Progenitor cell of endocrine pancreas (in vitro differentiated cells): Measurements from ENCODE around the gene B3GAT1. TPM values are rescaled to one million over a fixed set of nuclear protein-coding genes. Genes with fewer than 3 reads are reported as not detected.

Experiments
- DNase-seq: peaks from one replicate; pipeline ENCODE4 v3.0.0; 2021; ENCODE audit warnings: low spot score; ENCODE audit not compliant: unreplicated experiment
- H3K27ac Mint-ChIP-seq: 2 replicates; pipeline ENCODE4 v1.8.0; 2021; ENCODE audit warnings: mild to moderate bottlenecking, moderate library complexity, mixed read lengths
- H3K27me3 Mint-ChIP-seq: 2 replicates; pipeline ENCODE4 v1.8.0; 2021; ENCODE audit warnings: mixed read lengths
- H3K36me3 Mint-ChIP-seq: 2 replicates; pipeline ENCODE4 v1.8.0; 2022; ENCODE audit warnings: mixed read lengths; ENCODE audit not compliant: insufficient read depth
- H3K4me1 Mint-ChIP-seq: 2 replicates; pipeline ENCODE4 v1.8.0; 2021; ENCODE audit warnings: low read depth, mixed read lengths
- H3K4me3 Mint-ChIP-seq: 2 replicates; pipeline ENCODE4 v1.8.0; 2021; ENCODE audit warnings: low read depth, mild to moderate bottlenecking, moderate library complexity, mixed read lengths
- H3K9me3 Mint-ChIP-seq: 2 replicates; pipeline ENCODE4 v1.8.0; 2021; ENCODE audit warnings: low read depth, mixed read lengths
- total RNA-seq: library from RNA; stranded (reverse); gene quantifications from 2 replicates; pipeline ENCODE4 v1.2.1, GENCODE V29; 2021
- TF ChIP-seq, protein P1 (sequence below): fragments of 200-600 bp; sonication (generic); IDR thresholded peaks from one replicate; pipeline ENCODE4 v1.5.0; 2021; ENCODE audit warnings: antibody characterized with exemption, mild to moderate bottlenecking; ENCODE audit not compliant: unreplicated experiment

Gene B3GAT1
- total RNA-seq, 1 donor from 2014 or later = 5.1 TPM

DNA sequence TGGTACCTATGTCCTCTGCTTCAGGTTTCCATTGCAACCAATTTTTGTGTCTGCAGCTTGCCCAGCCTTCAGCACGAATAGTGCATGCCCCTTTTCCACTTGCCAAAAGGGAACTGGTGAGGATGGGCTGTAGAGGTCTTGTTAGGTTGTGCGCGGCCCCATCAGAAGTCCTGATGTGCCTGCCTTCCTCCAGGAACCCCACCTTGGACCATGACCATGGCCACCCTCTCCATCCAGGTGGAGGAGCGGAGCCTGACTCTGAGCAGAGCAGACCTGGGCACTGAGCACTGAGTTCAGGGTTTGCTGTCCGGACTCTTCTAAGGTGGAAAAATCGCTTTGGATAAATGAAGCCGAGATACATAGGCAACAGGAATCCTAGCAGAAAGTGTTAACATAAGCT lies 73.4 kb downstream of the B3GAT1 start:
- TF ChIP-seq, protein P1, sequence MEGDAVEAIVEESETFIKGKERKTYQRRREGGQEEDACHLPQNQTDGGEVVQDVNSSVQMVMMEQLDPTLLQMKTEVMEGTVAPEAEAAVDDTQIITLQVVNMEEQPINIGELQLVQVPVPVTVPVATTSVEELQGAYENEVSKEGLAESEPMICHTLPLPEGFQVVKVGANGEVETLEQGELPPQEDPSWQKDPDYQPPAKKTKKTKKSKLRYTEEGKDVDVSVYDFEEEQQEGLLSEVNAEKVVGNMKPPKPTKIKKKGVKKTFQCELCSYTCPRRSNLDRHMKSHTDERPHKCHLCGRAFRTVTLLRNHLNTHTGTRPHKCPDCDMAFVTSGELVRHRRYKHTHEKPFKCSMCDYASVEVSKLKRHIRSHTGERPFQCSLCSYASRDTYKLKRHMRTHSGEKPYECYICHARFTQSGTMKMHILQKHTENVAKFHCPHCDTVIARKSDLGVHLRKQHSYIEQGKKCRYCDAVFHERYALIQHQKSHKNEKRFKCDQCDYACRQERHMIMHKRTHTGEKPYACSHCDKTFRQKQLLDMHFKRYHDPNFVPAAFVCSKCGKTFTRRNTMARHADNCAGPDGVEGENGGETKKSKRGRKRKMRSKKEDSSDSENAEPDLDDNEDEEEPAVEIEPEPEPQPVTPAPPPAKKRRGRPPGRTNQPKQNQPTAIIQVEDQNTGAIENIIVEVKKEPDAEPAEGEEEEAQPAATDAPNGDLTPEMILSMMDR = no peak

DNA sequence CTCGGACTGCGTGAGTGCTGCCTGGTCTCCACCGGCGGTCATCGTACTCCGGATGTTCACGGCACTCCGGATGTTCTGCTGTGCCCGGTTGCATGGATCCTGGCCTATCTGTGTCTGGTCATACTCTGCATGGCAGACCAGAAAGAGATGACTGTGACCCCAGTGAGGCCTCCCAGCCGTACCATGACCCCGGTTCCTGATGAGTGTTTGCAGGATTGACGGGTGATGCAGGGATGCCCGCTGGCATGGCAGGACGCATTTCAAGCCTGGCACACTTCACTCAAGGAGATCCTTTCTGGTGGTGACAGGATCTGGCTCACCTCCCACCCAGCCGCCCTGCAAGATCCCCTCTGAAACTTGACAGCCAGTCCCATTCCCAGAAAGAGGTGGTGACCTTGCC lies 74.0 kb downstream of the B3GAT1 start:
- H3K27ac Mint-ChIP-seq = no peak overlapping the region
- H3K9me3 Mint-ChIP-seq = no peaks in the 10 kb centered on the region

More for the DNA sequence above, 73.4 kb downstream of the B3GAT1 start:
- Mint-ChIP-seq H3K9me3 (no peaks in the 10 kb centered on the region), H3K4me3 (no peak overlapping the region), H3K4me1 (no peaks in the 10 kb centered on the region), H3K27ac (no peak overlapping the region), H3K27me3 (peaks cover 19% of the 10 kb centered on the region), H3K36me3 (no peaks in the 10 kb centered on the region)
- DNase-seq = no peak

DNA sequence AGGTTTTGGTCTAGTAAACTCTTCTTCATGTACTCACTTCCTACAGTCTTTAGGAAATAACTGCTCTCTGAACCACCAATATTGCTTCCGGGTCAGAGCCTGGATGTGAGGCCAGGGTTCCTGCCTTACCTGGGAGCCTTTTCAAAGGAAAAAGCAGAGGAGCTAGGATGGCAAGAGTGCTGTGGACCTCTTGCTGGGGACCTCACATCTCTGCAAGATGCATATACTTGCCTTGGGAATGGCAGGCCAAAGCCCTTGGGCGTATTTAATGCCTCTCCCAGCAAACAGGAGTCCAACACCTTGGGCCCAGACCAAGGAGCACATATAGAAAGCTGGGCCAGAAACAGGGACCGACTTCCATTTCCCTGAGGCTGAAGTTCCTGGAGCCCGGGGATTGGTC lies 75.0 kb downstream of the B3GAT1 start:
- Mint-ChIP-seq H3K4me1 (no peaks in the 10 kb centered on the region), H3K27me3 (peaks cover 30% of the 10 kb centered on the region), H3K4me3 (no peak overlapping the region), H3K9me3 (no peaks in the 10 kb centered on the region), H3K27ac (no peak overlapping the region), H3K36me3 (no peaks in the 10 kb centered on the region)
- no peak for DNase-seq
- TF ChIP-seq, protein P1 = no peak

More for the DNA sequence above, 74.0 kb downstream of the B3GAT1 start:
- no peak for DNase-seq
- H3K36me3 Mint-ChIP-seq = no peaks in the 10 kb centered on the region
- no peaks in the 10 kb centered on the region for H3K4me1 Mint-ChIP-seq
- TF ChIP-seq, protein P1 = no peak
- no peak overlapping the region for H3K4me3 Mint-ChIP-seq
- peaks cover 24% of the 10 kb centered on the region for H3K27me3 Mint-ChIP-seq

DNA sequence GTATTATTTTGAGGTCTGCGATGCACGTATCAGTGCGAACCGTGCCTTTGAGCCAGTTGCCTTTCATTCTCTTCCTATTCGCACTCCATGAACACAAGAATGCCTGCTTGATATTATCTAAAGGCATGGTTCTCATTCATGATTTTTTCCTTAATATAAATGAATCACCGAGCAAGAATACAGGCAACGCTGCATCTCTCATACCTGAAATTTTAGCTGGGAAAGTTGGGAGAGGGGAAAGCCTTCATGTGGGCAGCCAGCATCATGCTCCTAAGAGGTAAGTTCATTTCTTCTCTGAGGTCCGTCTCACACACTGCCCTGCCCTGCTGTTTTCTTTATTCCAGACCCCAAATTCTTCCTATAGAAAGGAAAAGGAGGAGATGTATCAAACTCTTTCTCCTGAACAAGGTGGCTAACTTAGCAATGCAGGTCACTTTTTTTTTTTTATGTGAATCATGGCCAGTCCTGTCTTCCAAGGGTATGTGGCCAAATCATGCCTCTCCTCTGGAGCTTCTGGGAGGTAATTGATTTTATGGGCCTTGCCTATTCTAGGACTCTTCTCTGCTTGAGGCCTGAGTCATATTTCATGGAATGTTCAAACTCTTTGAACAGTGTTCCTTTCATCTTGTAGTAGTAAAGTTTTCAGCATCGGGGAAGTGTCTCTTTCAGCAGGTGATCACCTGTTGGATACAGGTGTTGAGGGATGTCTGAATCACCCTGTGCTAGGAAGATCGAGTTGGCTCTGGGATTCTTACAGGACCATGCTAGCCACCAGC lies 77.1 kb downstream of the B3GAT1 start:
- TF ChIP-seq, protein P1 = no peak

DNA sequence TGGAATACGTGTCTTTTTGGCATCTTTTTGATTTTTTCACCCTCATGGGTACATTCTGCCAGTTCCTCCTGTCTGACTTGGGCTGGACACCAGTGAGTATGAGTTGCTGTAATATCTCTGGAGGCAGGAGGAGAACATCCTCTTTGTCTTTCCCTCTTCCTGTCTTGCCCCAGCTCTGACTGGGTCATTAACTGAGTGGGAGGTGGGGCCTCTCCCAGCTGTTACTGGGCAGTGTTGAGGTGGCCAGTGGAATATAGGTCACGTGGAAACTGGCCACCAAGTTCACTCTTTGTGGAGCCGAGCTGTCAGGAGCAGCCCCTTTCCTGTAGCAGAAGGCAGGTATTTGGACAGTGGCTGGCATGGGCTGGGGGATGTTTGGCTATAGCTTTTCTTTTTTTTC lies 78.1 kb downstream of the B3GAT1 start:
- TF ChIP-seq, protein P1 = no peak
- Mint-ChIP-seq H3K27ac (no peak overlapping the region), H3K27me3 (peaks cover 48% of the 10 kb centered on the region), H3K4me1 (peaks cover 6% of the 10 kb centered on the region), H3K36me3 (no peaks in the 10 kb centered on the region), H3K4me3 (no peak overlapping the region), H3K9me3 (no peaks in the 10 kb centered on the region)
- DNase-seq = no peak

More for the DNA sequence above, 77.1 kb downstream of the B3GAT1 start:
- no peaks in the 10 kb centered on the region for H3K36me3 Mint-ChIP-seq
- no peak overlapping the region for H3K4me3 Mint-ChIP-seq
- no peak overlapping the region for H3K27ac Mint-ChIP-seq
- H3K4me1 Mint-ChIP-seq = peaks cover 6% of the 10 kb centered on the region
- peaks cover 46% of the 10 kb centered on the region for H3K27me3 Mint-ChIP-seq
- no peaks in the 10 kb centered on the region for H3K9me3 Mint-ChIP-seq
- no peak for DNase-seq
